ENCODE results near the gene UBAC2.

GRCh38 chr13:99334221-99334620, 133.6 kb downstream of the UBAC2 start:
- TF ChIP-seq CTCF (IDR thresholded peaks at IDR 0.05), result no peak
- TF ChIP-seq POLR2A (IDR thresholded peaks at IDR 0.05), result no peak

All from uterus (tissue), 2 donors.